Ureter (tissue), 1 donor: Measurements from ENCODE around the gene ROR1. TPM values are rescaled to one million over a fixed set of nuclear protein-coding genes. Genes with fewer than 3 reads are reported as not detected.
"Not testable (repeated sequence)": the region's sequence is repeated elsewhere in the genome, so short reads cannot be mapped to it uniquely, and the experiment has no call there.

ENCODE experiments used
- DNase-seq: peaks from one replicate; pipeline ENCODE4 v3.0.0-alpha.2; 2020; ENCODE audit warnings: low spot score
- total RNA-seq: library from RNA; stranded (reverse); gene quantifications from one replicate; pipeline ENCODE4 v1.2.4, GENCODE V29; 2023
- donor health status: DM: yes; HTN: yes; CAD: no.

The ROR1 gene
- total RNA-seq, 1 donor from 2014 or later, result 6.2 TPM

DNA sequence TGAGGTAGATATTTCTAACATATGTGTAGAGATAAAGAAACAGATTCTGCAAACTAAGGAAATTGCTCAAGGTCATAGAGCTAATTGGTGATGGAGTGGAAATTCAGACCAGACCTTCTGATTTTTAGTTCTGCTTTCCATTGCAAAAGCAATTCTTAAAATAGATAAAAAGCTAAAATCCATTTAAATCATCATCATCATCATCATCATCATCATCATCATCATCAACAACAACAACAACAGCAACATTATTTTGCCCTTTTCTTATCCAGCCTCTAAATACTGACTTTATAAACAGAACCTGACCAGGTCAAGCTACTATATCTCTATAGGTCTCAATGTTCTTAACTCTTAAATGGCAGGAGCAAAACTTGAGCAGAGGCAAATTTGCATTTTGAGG lies 14.0 kb upstream of the ROR1 start:
- no peak for DNase-seq

DNA sequence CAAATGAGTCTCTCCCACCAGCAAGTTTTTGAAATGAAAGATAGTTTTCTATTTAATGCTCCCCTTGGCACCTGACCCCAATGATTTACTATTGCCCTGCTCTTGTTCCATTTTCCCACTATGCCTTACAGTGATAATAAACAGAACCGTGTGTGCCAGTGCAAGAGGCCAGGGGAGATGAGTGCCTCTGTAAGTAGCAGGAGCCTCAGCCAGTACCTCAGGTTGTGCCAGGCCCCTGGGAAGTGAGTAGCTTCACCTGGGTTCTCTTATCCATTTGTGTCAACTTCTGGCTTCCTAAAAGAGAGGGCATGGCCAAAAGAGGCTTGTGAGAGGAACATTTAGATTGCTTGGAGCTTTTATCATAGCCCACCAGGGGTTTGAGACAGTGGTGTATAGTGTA lies 3.4 kb upstream of the ROR1 start:
- no peak for DNase-seq

DNA sequence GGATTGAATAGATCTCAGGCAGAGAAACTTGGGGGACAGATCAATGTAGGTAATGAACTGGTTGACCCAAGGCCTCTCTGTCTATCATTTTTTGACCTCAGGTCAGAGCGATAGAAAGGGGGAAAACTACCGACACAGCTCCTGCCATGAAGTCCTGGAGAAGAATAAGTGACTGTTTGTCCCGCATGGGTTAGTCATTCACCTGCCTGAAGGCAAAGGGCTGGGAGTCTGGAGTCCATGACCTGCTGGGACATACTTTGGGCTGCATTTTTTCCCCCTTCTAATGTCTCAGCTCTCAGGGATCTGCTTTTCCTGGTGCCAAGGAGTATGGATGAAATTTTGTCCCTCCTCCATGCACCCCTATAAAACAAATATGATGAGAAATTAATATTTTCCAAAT lies 1.6 kb upstream of the ROR1 start:
- DNase-seq, result no peak

DNA sequence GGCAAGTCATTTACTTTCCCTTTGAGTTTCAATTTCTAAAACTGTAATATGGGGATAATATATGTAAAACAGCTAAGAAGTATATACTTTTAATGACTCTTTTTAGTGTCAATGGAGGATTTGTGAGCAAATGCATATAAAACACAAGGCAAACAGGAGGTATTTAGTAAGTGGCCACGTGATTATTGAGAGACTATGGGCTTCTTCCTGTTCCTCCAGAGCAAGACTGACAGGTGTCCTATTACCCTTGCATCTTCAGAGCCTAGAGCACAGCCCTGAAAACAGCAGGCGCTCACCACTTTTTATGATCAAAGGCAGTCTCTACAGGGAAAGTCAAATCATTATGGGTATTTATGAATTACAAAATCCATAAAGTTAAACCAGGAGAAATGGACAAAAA lies 941 bp upstream of the ROR1 start:
- no peak for DNase-seq

DNA sequence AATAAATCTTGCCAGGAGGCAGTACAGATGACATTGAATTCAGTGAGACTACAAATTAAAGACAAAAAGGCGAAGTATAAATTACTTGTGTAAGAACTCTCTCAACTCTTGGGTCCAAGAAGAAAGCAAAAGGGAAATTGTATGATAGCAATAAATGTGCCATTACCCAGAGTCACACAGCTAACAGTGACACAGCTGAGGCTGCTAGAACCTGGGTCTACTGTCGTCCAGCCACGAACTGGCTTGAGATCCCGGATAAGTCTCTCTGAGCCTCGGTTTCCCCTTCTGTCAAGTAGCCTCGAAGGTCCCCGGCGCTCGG lies 362 bp upstream of the ROR1 start:
- DNase-seq, result no peak

DNA sequence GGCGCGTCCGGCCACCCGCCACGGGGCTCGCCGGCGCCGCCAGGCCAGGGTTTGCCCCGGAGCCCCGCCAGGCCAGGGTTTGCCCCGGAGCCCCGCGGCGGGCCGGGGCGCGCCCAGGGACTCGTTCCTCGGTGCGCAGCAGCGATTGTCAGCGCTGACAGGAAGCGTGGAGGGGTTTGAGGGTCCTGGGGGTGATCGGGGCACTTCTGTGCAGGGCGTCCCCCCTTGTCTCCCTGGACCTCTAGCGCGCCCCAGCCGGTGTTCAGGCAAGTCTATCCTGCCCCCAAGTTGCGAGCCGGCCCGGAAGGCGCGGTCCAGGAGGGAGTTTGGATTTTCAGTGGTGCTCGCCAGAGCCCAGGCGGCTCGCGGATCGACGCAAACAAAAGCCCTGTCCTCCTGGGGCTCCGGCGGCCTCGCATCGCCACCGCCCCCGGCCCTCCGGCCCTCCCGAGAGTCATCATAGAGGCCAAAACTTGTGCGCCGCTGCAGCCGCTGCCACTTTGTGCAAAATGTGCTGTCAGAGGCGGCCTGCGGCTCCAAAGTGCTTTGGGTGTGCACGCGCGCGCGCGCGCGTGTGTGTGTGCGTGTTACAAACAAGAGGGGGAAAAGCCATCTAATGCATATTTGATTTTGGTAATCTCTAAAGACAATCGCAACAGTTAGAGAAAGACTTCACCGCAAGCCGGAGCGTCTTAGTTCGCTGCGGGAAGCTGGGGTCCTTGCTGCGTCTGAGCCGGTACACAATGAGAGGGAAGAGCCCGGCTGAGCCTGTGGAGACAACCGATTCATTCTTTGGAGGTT lies 1.0 kb downstream of the ROR1 start:
- peak; percentile 50 for DNase-seq

DNA sequence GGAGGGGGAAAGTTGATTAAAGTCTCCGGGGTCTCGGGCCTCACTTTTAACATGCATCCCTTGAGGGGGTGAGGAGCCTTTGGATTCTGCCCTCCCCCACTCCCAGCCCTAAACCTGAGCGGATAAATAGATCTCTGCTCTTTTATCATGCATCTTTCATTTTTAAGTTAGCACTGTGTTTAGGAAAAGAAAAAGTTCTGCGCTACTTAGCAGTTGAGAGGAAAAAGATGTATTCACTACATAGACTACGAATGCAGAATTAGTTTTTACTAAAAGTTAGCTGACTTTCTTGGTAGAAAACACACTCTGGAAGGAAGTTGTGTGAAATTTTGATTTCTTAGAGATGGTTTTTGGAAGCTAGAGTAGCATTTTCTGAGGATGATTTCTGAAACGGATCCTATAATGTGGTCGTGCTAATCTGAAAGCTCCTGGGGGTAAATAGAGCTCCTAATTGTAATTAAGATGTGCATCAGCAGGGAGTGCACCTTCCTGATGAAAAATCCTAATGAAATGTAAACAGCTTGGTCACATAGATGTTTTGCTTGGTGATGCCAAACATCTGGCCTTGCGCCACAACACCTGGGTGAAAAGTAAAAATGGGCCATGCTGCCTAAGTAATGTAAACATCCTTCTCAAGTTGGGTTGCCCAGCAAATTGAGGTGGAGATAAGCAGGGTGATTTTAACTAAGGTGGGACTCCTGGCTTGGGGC lies 1.8 kb downstream of the ROR1 start:
- DNase-seq, result no peak

DNA sequence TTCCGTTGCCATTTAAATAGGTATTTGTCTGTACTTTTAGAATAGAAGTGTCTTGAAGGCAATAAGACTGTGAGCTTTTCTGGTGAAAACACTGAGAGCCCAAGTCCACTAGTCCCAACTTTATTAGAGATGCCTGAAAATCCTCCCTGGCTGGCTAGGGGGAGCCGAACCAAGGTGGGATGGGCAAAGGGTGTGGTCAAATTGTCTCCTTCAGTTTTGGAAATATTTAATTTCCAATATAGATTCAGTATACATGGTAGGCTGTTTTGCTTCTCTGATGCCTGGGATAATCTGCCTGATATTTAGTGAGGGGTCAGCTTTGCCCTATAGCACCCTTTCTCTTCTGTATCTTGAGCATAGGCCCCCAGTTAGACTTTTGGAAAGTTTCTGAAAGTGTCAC lies 3.5 kb downstream of the ROR1 start:
- no peak for DNase-seq

DNA sequence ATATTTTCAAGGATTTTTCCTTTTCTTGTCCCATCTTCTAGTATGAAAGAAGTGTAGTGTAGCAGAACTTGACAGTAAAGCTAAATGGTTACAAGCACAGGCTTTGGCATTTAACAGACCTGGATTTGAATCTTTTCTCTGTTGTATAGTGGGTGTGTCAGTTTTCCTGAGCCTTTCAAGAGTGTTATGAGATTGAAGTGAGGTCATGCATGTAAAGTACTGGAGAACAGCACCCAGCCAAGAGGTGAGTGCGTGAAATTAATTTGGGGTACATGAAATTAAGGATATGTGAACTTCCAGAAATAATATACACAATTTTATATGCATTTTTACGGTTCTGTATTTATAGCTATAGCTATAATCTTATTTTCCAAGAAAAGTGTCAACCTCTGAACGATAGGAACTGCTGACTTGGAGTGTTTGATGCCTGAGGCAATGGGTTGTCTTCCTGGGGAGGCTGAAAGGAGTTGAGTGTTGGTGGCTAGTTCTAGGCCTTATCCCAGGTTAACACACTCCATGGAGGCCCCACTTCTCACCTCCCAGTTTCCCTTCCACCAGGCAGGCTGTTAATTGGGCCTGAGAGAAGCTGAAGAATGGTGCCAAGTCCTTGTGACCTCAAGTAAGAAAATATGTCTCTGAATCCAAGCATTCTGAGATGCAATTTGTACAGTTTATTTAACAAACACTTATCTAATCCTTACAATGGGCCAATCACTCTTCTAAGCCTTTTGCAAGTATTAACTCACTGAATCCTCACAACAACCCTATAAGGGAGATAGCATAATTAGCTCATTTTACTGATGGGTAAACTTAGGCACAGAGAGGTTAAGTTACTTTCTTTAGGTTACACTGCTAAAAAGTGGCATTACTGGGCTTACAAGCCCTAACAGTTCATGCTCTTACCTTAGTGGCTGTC lies 4.4 kb downstream of the ROR1 start:
- no peak for DNase-seq

DNA sequence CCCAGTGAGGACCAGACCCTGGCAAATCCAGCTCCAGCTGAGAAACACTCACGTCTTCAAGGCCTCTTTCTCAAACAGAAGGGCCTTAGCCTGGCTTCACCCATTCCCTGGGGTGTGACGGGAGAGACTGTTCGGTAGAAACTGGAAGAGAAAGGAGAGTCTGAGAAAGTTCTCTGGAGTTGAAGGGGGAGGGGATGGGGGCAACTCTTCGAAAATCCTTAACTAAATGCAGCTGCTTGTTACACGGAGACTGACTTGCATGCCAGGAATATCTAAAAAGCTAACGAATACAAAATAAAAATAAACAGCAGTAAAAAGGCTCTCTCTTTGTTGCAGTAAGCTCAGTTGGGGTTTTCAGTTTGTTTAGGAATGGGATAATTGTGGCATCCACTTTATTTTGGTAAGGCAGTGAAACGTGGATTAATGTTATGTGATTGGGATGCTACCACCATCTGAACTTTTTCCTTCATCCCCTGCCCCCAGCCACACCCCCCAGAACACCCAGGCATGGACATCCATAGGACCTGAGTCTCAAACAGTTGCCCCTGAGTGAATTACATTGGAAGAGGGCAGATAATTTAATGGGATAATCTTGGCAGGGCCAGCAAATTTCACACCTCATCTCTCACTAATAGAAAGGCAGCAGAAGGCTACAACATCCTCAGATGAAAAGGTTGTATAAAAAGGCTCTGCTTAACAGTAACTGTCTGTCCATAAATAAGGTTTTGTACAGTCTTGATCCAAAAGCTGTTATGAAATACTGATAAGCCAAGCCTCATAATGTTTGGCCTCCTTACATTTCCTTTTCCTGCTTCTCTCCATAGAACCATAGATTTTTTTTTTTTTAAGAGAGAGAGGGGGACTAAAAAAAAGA lies 5.8 kb downstream of the ROR1 start:
- no peak for DNase-seq

DNA sequence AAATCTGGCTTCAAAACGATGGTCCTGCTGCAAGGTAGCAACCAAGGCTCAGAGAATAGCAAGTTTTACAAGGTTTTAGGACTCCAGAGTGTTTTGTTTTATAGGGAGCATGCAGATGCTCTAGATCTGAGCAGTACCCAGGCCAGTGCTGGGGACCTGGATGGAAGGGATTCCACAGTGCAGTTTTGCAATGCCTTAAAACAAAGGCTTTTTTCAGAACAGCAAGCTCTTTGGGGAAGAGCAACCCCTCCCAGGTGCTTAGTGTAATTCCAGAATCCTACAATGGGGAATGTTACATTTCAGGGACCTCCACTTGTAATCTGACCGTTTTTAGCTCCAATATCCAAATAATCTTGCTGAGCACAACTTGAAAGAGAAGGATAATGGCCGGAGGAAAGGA lies 6.7 kb downstream of the ROR1 start:
- DNase-seq, result no peak

DNA sequence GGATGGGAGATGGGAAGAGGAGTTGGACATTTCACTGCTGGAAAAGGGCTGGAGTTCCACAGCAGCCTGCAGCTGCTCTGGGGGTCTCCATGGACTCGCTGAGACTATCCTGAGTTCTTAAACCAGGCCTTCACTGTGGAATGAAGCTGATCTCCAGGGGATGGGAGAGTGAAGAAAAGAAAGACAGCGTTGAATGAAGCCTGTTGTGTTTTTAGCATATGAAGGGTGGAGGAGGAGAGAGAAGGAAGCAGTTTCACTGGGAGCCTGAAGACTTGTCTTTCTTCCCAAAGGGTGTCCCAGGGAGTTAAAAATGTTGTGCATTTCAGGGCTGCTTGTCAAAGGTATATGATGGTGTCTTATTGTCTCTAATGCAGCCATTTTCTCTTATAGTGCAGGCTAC lies 9.2 kb downstream of the ROR1 start:
- DNase-seq, result no peak

DNA sequence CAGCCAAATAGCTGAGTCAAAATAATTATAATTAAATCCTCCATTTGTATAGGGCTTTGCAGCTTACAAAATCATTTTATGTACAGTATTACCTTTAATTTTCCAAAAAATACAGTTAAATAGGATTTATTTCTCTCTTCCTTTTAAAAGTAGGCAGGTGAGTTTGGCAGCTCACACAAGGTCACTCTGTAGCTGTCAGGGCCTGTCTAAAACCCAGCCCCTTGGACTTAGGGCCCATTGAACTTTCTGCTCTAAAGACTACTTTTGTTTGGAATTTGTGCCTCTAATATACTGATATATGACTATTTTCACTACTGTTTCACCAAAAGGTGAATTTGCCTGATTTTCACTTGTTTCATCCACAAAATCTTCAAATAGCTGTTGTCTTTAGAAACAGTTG lies 10.3 kb downstream of the ROR1 start:
- DNase-seq, result no peak

DNA sequence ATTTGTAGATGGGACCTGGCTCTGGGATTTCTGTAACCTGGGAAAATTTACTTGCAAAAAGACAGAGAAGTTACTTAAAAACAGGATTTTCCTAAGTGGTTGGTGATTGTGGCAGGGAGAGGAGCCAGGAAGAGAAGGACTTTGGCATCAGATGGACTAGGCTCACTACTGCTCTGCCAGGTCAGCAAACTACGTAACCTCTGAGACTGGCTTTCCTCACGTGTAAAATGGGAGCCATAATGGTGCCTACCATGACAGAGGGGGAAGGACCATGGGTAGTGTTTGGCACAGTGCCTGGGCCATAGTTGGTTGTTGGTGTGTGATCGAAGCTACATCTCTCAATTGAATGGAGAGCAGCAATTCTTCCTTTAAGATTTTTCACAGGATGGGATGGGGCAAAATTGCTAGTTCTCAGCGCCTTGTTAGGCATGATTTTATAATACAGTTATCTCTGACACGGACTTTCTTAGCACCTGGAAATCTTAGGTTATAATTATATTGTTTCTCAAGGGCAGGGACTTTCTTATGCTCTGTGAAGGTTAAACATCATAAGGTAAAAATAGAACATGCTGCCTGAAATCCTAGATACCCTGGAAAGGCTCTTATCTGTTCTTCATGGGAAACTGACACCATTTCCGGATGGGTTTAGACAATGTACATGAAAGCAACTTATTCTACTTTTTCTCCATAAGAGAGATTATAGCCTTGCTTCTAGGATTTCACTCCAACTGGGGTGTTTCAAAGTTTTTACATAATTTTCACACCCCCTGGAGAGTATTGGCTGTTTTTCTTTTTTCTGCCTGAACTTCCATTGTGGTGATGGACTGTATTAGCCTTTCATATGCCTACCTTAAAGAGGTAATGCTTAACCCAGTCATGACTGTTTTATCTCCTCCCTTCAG lies 10.9 kb downstream of the ROR1 start:
- DNase-seq, result no peak

DNA sequence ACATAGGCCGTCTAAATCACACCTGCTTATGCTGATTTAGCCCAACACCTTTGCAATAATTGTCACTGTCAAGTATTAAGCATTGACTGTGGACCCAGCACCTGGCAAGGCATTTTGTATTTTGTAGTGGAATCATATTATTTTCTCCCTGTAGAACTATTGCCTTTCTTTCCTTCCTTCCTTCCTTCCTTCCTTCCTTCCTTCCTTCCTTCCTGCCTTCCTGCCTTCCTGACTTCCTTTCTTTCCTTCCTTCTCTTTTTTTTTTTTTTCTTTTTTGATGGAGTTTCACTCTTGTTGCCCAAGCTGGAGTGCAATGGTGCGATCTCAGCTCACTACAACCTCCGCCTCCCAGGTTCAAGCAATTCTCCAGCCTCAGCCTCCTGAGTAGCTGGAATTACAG lies 13.5 kb downstream of the ROR1 start:
- DNase-seq, result not testable (repeated sequence)

DNA sequence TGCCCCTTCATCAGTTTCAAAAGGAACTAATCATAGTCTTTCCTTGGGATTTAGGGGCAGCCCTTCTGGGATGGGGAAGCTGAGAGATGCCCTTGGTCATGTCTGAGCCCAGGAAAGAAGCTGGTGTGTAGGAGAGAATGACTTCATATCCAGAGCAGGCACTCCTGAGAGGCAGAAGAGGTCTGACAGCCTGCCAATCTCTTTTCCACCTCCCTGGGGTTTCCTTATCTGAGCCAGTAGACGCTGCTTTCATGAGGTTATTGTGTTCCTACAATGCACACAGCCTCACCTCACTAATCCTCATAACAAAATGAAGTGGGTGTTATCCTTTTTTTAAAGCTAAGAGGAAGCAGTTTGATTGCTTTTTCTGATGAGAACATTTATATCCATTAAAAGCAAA lies 14.1 kb downstream of the ROR1 start:
- no peak for DNase-seq

DNA sequence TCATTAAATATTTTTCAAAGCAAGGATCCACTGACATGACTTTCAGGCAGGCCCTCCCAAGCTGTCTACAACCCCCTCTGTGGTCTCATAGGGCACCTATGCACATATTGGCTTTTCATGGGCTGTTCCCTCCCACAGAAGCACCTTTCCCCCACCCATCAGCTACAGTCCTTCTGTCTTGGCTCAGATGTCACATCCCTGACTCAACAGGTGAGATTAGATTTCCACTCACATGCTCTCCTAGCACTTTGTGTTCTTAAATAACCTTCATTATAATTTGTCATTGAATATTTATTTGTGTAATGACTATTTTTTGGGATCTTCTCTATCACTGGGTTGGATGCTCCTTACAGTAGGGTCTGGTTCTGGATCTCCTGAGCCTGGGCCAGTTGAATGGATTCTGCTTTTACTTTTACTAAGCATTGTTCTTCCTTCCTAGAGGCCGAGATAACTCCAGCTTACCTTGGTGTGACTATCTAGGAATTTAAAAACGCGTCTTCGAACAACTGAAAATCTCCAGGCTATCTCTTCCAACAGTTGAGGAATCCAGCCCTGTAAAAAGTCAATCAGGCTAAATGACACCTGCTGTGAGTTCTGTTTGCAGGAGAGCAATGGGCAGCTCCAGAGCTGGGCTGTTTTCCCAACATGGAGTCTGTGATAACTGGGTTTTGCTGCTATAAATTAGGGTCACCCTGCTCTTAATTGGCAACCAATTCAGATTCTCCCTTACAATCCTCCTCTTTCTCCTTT lies 16.2 kb downstream of the ROR1 start:
- DNase-seq, result no peak

DNA sequence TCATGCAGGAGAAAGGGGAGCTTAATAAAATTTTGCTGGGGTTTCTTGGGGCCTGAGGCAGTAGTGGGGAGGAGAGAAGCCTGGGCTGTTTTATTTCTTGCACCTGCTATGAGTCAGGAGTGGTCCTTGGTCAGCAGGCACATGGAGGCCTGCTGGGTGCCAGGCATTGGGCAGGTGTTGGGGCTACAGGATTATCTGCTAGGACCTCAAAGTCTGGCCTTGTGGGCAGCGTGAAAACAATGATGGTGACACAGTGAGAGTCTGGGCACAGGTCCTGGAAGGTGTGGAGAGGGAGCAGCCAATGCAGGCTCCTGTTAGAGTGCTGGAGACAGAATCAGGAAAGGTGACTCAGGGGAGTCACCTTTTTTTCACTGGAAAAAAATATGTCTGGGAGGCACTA lies 17.2 kb downstream of the ROR1 start:
- DNase-seq, result no peak

DNA sequence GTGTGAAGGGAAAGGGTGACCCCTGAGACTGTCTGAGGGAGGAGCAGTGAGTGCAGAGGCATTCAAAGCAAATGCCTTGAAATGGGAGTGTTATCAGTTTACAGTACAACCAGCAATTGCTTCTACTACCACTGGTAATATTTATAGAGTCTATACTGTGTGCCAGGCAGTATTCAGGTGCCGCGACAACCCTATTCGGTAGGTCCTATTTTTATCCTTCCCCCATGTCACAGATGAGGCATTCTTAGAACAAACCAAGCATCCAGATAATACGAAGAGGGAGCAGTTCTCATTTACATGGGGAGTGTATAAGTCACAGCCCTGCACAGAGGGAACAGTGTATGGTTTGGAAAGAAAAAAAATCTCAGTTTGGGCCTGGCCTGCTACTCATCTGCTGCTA lies 18.3 kb downstream of the ROR1 start:
- no peak for DNase-seq

DNA sequence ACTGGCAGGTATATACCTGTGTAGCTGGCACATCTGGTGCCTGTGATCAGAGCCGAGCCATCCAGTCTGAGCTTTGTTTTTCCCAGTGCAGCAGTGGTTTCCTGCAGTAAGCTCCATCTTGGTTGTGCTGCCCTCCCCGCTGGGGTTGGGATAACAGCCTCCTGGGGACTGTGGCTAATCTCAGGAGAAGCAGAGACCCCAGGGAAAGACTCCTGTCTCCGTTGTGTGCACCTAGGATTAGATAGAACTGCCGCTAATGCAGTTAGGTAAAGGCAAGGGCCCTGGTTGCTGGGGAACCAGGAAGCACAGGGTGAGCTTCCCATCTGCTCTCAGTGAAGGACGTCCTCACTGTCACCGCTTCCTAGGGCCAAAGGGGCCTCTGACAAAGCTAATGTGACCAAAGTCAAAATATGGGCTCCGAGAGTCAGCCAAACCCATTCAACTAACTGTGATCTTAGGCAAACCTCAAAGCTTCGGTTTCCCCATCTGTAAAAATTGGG lies 20.0 kb downstream of the ROR1 start:
- DNase-seq, result no peak
